Neural progenitor cell (in vitro differentiated cells): Measurements from ENCODE around the gene CLSTN3.

Source experiments
- CTCF ChIP-seq: fragments of 200-600 bp; sonication (generic); IDR thresholded peaks from 2 replicates; pipeline ENCODE4 v1.5.1; 2017; ENCODE audit warnings: antibody characterized with exemption, mild to moderate bottlenecking
- EZH2 ChIP-seq: fragments of 200-600 bp; sonication (generic); IDR thresholded peaks from 2 replicates; pipeline ENCODE4 v1.6.1; 2017; ENCODE audit warnings: antibody characterized with exemption, mild to moderate bottlenecking, moderate library complexity
- EZH2phosphoT487 ChIP-seq: fragments of 200-600 bp; sonication (generic); IDR thresholded peaks from 2 replicates; pipeline ENCODE4 v1.6.1; 2017; ENCODE audit warnings: antibody characterized with exemption

DNA sequence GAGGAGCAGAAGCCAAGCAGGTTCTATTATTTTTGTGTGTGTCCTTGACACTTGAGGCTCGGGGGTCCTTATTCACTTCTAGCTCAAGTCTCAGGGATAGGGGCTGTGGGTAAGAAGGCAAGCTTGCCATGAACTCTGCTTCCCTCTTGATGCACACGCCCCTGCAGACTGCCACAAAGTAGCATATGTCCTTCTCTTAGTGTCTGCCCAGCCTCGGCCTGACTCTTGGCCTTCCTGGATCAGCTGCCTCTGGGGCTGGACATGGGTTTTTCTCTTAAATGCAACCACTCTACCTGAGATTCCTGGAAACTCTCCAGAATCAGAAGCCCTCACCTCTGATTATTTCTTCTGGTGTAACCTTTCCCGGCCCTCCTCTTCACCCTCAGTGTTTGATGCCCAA lies 31.2 kb downstream of the CLSTN3 start:
- TF ChIP-seq CTCF: no peak
- no peak for TF ChIP-seq EZH2
- TF ChIP-seq EZH2phosphoT487: no peak
